Subcutaneous abdominal adipose tissue (tissue), 5 donors: ENCODE measurements around the gene PRRX1.

ENCODE experiments used
- H3K27ac ChIP-seq: one replicate; pipeline ENCODE4 v1.7.0; 2013; ENCODE audit warnings: low read depth, mild to moderate bottlenecking, inconsistent platforms, low read length, moderate library complexity
- H3K27me3 ChIP-seq, 5 donors: one replicate each; pipeline ENCODE4 v1.7.0; 2013; ENCODE audit warnings: low read length in 5 of 5, inconsistent platforms in 1 of 5; ENCODE audit not compliant: control insufficient read depth in 5 of 5, insufficient read depth in 4 of 5
- H3K36me3 ChIP-seq, 5 donors: one replicate each; pipeline ENCODE4 v1.7.0; 2013; ENCODE audit warnings: low read length in 5 of 5; ENCODE audit not compliant: control insufficient read depth in 5 of 5, insufficient read depth in 5 of 5
- H3K4me1 ChIP-seq, 5 donors: one replicate each; pipeline ENCODE4 v1.7.0; 2013; ENCODE audit warnings: low read length in 5 of 5, mild to moderate bottlenecking in 3 of 5, moderate library complexity in 1 of 5; ENCODE audit not compliant: control insufficient read depth in 5 of 5, insufficient read depth in 5 of 5
- H3K4me3 ChIP-seq, 5 donors: one replicate each; pipeline ENCODE4 v1.7.0; 2013; ENCODE audit warnings: low read length in 5 of 5, low read depth in 1 of 5
- H3K9ac ChIP-seq, 5 donors: one replicate each; pipeline ENCODE4 v1.7.0; 2013; ENCODE audit warnings: low read length in 5 of 5, mild to moderate bottlenecking in 4 of 5, moderate library complexity in 3 of 5
- H3K9me3 ChIP-seq, 5 donors: one replicate each; pipeline ENCODE4 v1.7.0; 2013; ENCODE audit warnings: low read length in 5 of 5; ENCODE audit not compliant: control insufficient read depth in 5 of 5
- donor health status: healthy.
- donor health status: healthy.
- donor health status: healthy.
- donor health status: healthy.
- donor health status: healthy.

The PRRX1 gene

DNA sequence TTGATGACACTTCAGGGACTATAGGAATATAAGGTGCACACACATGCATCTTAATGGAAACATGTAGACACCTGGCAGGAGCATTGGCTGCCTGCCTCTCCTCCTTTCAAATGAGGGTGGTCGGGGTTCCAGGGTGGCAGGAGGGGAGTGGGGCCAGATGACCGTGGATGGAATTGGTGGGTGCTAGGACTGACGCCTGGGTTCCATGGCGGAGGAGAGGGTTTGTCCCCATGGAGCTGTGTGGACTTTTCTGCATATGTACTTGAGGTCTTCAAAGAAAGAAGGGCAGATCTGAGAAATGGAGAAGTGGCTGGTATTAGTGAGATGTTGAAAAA, 7.7 kb downstream of the PRRX1 start:
- Histone ChIP-seq H3K9ac (no peak overlapping the region), H3K27ac (peak overlapping the region; percentile 42), H3K4me1 (peaks cover 3 to 29% (median 8%) of the 10 kb centered on the region in 5 donors), H3K4me3 (peak overlapping the region in 2 of 5 donors; percentile 25 to 56), H3K36me3 (no peaks in the 10 kb centered on the region), H3K27me3 (peaks cover 18 to 45% (median 37%) of the 10 kb centered on the region in 5 donors), H3K9me3 (no peaks in the 10 kb centered on the region)

- no peaks in the 10 kb centered on the region for H3K9me3 ChIP-seq
- peaks cover 11 to 38% (median 30%) of the 10 kb centered on the region in 5 donors for H3K27me3 ChIP-seq
- no peak overlapping the region for H3K4me3 ChIP-seq
- no peaks in the 10 kb centered on the region for H3K36me3 ChIP-seq
- H3K9ac ChIP-seq: no peak overlapping the region
- H3K27ac ChIP-seq: peak overlapping the region; percentile 12
- H3K4me1 ChIP-seq: peaks cover 0 to 28% (median 8%) of the 10 kb centered on the region in 5 donors
These were observed 8.4 kb downstream of the PRRX1 start for GRCh38 chr1:170672316-170672715.

DNA sequence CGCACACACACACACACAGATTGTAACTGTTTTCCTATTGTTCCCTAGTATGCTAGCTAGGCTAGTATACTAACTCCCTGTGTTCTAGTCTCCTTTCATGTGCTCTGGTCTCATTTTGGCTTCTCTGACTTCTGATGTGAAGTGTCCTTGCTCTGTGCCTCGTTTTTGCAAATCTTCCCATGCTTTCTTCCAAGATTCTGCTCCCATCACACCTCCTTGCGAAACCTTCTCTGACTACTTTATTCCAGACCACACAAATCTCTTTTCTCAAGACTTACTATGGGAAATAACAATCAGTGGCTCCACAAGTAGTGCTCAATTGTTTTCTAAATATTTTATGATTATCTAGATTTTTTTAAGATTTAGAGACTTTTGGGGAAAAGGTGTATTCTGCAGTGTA, 10.3 kb downstream of the PRRX1 start:
- peak overlapping the region in 1 of 5 donors; percentile 15 for H3K4me3 ChIP-seq
- H3K9ac ChIP-seq: peak overlapping the region in 1 of 5 donors; percentile 6
- H3K27me3 ChIP-seq: peaks cover 8 to 31% (median 18%) of the 10 kb centered on the region in 5 donors
- peaks cover 0 to 26% (median 4%) of the 10 kb centered on the region in 5 donors for H3K4me1 ChIP-seq
- no peaks in the 10 kb centered on the region for H3K9me3 ChIP-seq
- peak overlapping the region; percentile 12 for H3K27ac ChIP-seq
- no peaks in the 10 kb centered on the region for H3K36me3 ChIP-seq

- Histone ChIP-seq H3K27ac (no peak overlapping the region), H3K27me3 (peaks cover 7 to 25% (median 13%) of the 10 kb centered on the region in 5 donors), H3K36me3 (no peaks in the 10 kb centered on the region), H3K9me3 (no peaks in the 10 kb centered on the region), H3K4me1 (peaks cover 0 to 26% (median 4%) of the 10 kb centered on the region in 5 donors), H3K4me3 (no peak overlapping the region), H3K9ac (no peak overlapping the region)
These were observed 11.1 kb downstream of the PRRX1 start for GRCh38 chr1:170674986-170675385.

GRCh38 chr1:170675865-170676264, 11.9 kb downstream of the PRRX1 start:
- no peaks in the 10 kb centered on the region for H3K9me3 ChIP-seq
- H3K9ac ChIP-seq: no peak overlapping the region
- peaks cover 5 to 16% (median 8%) of the 10 kb centered on the region in 5 donors for H3K27me3 ChIP-seq
- H3K36me3 ChIP-seq: no peaks in the 10 kb centered on the region
- H3K27ac ChIP-seq: no peak overlapping the region
- peaks cover 0 to 28% (median 5%) of the 10 kb centered on the region in 5 donors for H3K4me1 ChIP-seq
- H3K4me3 ChIP-seq: no peak overlapping the region

GRCh38 chr1:170676628-170677027, 12.7 kb downstream of the PRRX1 start:
- no peak overlapping the region for H3K4me3 ChIP-seq
- no peaks in the 10 kb centered on the region for H3K9me3 ChIP-seq
- H3K4me1 ChIP-seq: peaks cover 0 to 22% (median 3%) of the 10 kb centered on the region in 5 donors
- no peaks in the 10 kb centered on the region for H3K36me3 ChIP-seq
- no peak overlapping the region for H3K27ac ChIP-seq
- H3K27me3 ChIP-seq: peaks cover 3 to 9% (median 5%) of the 10 kb centered on the region in 5 donors
- no peak overlapping the region for H3K9ac ChIP-seq

GRCh38 chr1:170678027-170678600, 14.2 kb downstream of the PRRX1 start:
- no peaks in the 10 kb centered on the region for H3K36me3 ChIP-seq
- no peak overlapping the region for H3K9ac ChIP-seq
- H3K9me3 ChIP-seq: no peaks in the 10 kb centered on the region
- peaks cover 0 to 14% (median 3%) of the 10 kb centered on the region in 5 donors for H3K4me1 ChIP-seq
- H3K4me3 ChIP-seq: no peak overlapping the region
- peak overlapping the region; percentile 14 for H3K27ac ChIP-seq
- peaks cover 0 to 5% (median 4%) of the 10 kb centered on the region in 5 donors for H3K27me3 ChIP-seq

GRCh38 chr1:170680428-170680827, 16.5 kb downstream of the PRRX1 start:
- H3K9ac ChIP-seq: no peak overlapping the region
- H3K4me3 ChIP-seq: no peak overlapping the region
- H3K36me3 ChIP-seq: no peaks in the 10 kb centered on the region
- H3K4me1 ChIP-seq: peaks cover 0 to 13% (median 0%) of the 10 kb centered on the region in 5 donors
- H3K9me3 ChIP-seq: no peaks in the 10 kb centered on the region
- H3K27me3 ChIP-seq: no peaks in the 10 kb centered on the region
- no peak overlapping the region for H3K27ac ChIP-seq

DNA sequence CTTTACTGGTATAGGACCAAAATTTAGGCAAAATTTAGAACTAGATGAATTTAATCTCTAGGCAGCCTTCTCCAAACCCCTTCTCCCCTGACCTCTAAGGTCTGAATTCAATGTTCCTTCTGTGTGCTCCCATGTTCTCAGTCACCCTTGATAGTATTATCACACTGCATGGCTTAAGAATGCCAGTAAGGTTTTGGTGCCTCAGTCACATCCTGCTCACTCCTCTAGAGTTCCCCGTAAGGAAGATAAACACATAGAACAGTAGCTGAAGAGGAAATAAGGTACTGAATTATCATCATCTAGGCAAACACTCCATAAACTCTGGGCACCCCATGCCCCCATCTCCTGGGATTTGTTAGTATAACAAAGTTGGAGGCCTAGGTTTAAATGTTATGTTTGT, 18.2 kb downstream of the PRRX1 start:
- Histone ChIP-seq H3K9ac (no peak overlapping the region), H3K9me3 (no peaks in the 10 kb centered on the region), H3K27me3 (peaks cover 0 to 4% (median 0%) of the 10 kb centered on the region in 5 donors), H3K4me1 (peaks cover 0 to 17% (median 4%) of the 10 kb centered on the region in 5 donors), H3K27ac (peak overlapping the region; percentile 18), H3K36me3 (no peaks in the 10 kb centered on the region), H3K4me3 (no peak overlapping the region)

GRCh38 chr1:170682809-170683208, 18.9 kb downstream of the PRRX1 start:
- Histone ChIP-seq H3K9ac (no peak overlapping the region), H3K4me1 (peaks cover 0 to 12% (median 4%) of the 10 kb centered on the region in 5 donors), H3K36me3 (no peaks in the 10 kb centered on the region), H3K4me3 (no peak overlapping the region), H3K27me3 (peaks cover 0 to 4% (median 0%) of the 10 kb centered on the region in 5 donors), H3K9me3 (no peaks in the 10 kb centered on the region), H3K27ac (peak overlapping the region; percentile 26)
